ENCODE data around the gene LYZL2.
A peak's percentile ranks its signal among the peaks of the same experiment; 100 is the strongest.
"Not testable (repeated sequence)": the region's sequence is repeated elsewhere in the genome, so short reads cannot be mapped to it uniquely, and the experiment has no call there.

LYZL2 gene

GRCh38 chr10:30629653-30630052 is at the start of gene LYZL2:
Gene LYZL2 (minus strand): TSS chr10:30629753. CDS start chr10:30626915, 2,838 bp downstream.
- TF ChIP-seq CTCF (IDR thresholded peaks at IDR 0.05; ENCODE audit: borderline replicate concordance, control extremely low read depth, extremely low read depth, insufficient read depth, missing control alignments) = no peak

GRCh38 chr10:30677616-30678015 is 48.1 kb upstream of the LYZL2 start:
- in situ Hi-C loops (cut with MboI; ENCODE audit: low sequenced_read_pairs, unreplicated experiment); DNase-seq (ENCODE audit: low spot score): not testable (repeated sequence)

More at GRCh38 chr10:30629653-30630052, at the start of gene LYZL2:
- DNase-seq (ENCODE audit: low spot score) = no peak
- in situ Hi-C loops (cut with MboI; ENCODE audit: low sequenced_read_pairs, unreplicated experiment) = no loop called here

DNA sequence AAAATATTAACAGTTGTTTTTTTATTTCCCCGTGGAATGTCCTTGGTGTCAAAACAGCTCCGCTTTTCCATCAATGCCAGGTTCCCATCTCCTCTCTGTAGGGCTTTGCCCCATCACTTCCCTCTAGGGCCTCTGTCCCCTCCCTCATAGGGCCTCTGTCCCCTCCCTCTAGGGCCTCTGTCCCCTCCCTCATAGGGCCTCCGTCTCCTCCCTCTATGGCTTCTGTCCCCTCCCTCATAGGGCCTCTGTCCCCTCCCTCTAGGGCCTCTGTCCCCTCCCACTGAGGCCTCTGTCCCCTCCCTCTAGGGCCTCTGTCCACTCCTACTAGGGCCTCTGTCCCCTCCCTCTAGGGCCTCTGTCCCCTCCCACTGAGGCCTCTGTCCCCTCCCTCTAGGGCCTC is 47.6 kb upstream of the LYZL2 start:
- in situ Hi-C loops (cut with MboI; ENCODE audit: low sequenced_read_pairs, unreplicated experiment); DNase-seq (ENCODE audit: low spot score): not testable (repeated sequence)

GRCh38 chr10:30675791-30676718 is 46.5 kb upstream of the LYZL2 start:
- in situ Hi-C loops (cut with MboI; ENCODE audit: low sequenced_read_pairs, unreplicated experiment) = no loop called here
- TF ChIP-seq CTCF (IDR thresholded peaks at IDR 0.05; ENCODE audit: borderline replicate concordance, control extremely low read depth, extremely low read depth, insufficient read depth, missing control alignments) = no peak
- no peak for DNase-seq (ENCODE audit: low spot score)

GRCh38 chr10:30674796-30675195 is 45.2 kb upstream of the LYZL2 start:
- no peak for TF ChIP-seq CTCF (IDR thresholded peaks at IDR 0.05; ENCODE audit: borderline replicate concordance, control extremely low read depth, extremely low read depth, insufficient read depth, missing control alignments)
- no peak for DNase-seq (ENCODE audit: low spot score)
- in situ Hi-C loops (cut with MboI; ENCODE audit: low sequenced_read_pairs, unreplicated experiment) = no loop called here

- DNase-seq (ENCODE audit: low spot score); in situ Hi-C loops (cut with MboI; ENCODE audit: low sequenced_read_pairs, unreplicated experiment): not testable (repeated sequence)
Observed at GRCh38 chr10:30673262-30673661, 43.7 kb upstream of the LYZL2 start.

- DNase-seq (ENCODE audit: low spot score); in situ Hi-C loops (cut with MboI; ENCODE audit: low sequenced_read_pairs, unreplicated experiment): not testable (repeated sequence)
Observed at GRCh38 chr10:30672338-30672737, 42.8 kb upstream of the LYZL2 start.

- peak; percentile 66 for TF ChIP-seq CTCF (IDR thresholded peaks at IDR 0.05; ENCODE audit: borderline replicate concordance, control extremely low read depth, extremely low read depth, insufficient read depth, missing control alignments)
- DNase-seq (ENCODE audit: low spot score) = peak; percentile 59
- in situ Hi-C loops (cut with MboI; ENCODE audit: low sequenced_read_pairs, unreplicated experiment) = no loop called here
Observed at GRCh38 chr10:30671026-30671616, 41.6 kb upstream of the LYZL2 start.

GRCh38 chr10:30667982-30668381 is 38.4 kb upstream of the LYZL2 start:
- DNase-seq (ENCODE audit: low spot score); in situ Hi-C loops (cut with MboI; ENCODE audit: low sequenced_read_pairs, unreplicated experiment): not testable (repeated sequence)

- DNase-seq (ENCODE audit: low spot score); in situ Hi-C loops (cut with MboI; ENCODE audit: low sequenced_read_pairs, unreplicated experiment): not testable (repeated sequence)
Observed at GRCh38 chr10:30663403-30663802, 33.9 kb upstream of the LYZL2 start.
